HFFc6 (cell line): ENCODE data around the gene TPSG1. TPM values are rescaled to one million over a fixed set of nuclear protein-coding genes. Genes with fewer than 3 reads are reported as not detected.

Experiments
- DNase-seq: peaks from one replicate; pipeline ENCODE4 v3.0.0-alpha.2; 2018
- H3K27ac Mint-ChIP-seq: 2 replicates; pipeline ENCODE4 v1.8.0; 2020; ENCODE audit warnings: mild to moderate bottlenecking, mixed read lengths
- H3K27me3 Mint-ChIP-seq: 2 replicates; pipeline ENCODE4 v1.8.0; 2021; ENCODE audit warnings: mild to moderate bottlenecking, moderate library complexity, mixed read lengths; ENCODE audit not compliant: insufficient read depth
- H3K36me3 Mint-ChIP-seq: 2 replicates; pipeline ENCODE4 v1.8.0; 2021; ENCODE audit warnings: low read depth, mixed read lengths
- H3K4me1 Mint-ChIP-seq: 2 replicates; pipeline ENCODE4 v1.8.0; 2020; ENCODE audit warnings: low read depth, mixed read lengths
- H3K4me3 Mint-ChIP-seq: 2 replicates; pipeline ENCODE4 v1.8.0; 2020; ENCODE audit warnings: mild to moderate bottlenecking, moderate library complexity, mixed read lengths
- H3K9me3 Mint-ChIP-seq: 2 replicates; pipeline ENCODE4 v1.8.0; 2020; ENCODE audit warnings: mild to moderate bottlenecking, mixed read lengths
- total RNA-seq, 6 experiments: library from RNA; stranded (reverse); fragmentation: NEBNext Ultra II Directional; extraction: Animal tissue kit (Norgen Biotek cat#: 25700); gene quantifications; 2 replicates in 1 of 6; 3 replicates in 5 of 6; pipeline ENCODE4 v1.2.3, GENCODE V29; 2021
- TF ChIP-seq, protein P1 (sequence below): fragments of 200-600 bp; sonication (generic); IDR thresholded peaks from 2 replicates; pipeline ENCODE4 v1.5.0; 2021; ENCODE audit warnings: antibody characterized with exemption, mild to moderate bottlenecking

Gene TPSG1
- total RNA-seq, 6 experiments from 2014 or later = 0.23 TPM; not detected in 5

GRCh38 chr16:1216681-1217400 is 8.2 kb downstream of the TPSG1 start:
- H3K27ac Mint-ChIP-seq = no peak overlapping the region
- H3K9me3 Mint-ChIP-seq = no peaks in the 10 kb centered on the region
- no peaks in the 10 kb centered on the region for H3K4me1 Mint-ChIP-seq
- TF ChIP-seq, protein P1, sequence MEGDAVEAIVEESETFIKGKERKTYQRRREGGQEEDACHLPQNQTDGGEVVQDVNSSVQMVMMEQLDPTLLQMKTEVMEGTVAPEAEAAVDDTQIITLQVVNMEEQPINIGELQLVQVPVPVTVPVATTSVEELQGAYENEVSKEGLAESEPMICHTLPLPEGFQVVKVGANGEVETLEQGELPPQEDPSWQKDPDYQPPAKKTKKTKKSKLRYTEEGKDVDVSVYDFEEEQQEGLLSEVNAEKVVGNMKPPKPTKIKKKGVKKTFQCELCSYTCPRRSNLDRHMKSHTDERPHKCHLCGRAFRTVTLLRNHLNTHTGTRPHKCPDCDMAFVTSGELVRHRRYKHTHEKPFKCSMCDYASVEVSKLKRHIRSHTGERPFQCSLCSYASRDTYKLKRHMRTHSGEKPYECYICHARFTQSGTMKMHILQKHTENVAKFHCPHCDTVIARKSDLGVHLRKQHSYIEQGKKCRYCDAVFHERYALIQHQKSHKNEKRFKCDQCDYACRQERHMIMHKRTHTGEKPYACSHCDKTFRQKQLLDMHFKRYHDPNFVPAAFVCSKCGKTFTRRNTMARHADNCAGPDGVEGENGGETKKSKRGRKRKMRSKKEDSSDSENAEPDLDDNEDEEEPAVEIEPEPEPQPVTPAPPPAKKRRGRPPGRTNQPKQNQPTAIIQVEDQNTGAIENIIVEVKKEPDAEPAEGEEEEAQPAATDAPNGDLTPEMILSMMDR = no peak
- peaks cover 3% of the 10 kb centered on the region; the same call in 1 of the 2 replicates for H3K27me3 Mint-ChIP-seq
- DNase-seq = no peak
- no peak overlapping the region for H3K4me3 Mint-ChIP-seq
- H3K36me3 Mint-ChIP-seq = no peaks in the 10 kb centered on the region

DNA sequence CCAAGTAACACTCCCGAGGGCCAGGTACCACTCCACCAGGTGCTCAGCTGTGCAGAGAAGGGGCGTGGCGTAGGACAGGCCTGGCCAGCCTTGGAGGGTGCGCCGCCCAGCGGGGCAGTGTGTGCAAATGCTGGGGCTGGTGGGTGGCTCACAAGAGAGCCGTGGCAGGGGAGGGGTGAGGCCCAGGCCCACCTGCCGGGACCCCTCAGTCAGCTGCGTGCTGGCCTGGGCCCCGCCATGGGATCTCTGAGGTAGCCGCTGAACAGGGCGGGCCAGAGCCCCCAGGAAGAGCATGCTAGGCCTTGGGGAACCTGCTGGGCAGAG is 8.8 kb downstream of the TPSG1 start:
- TF ChIP-seq, protein P1 = no peak
- Mint-ChIP-seq H3K4me1 (no peaks in the 10 kb centered on the region), H3K27ac (no peak overlapping the region), H3K27me3 (peaks cover 1% of the 10 kb centered on the region; the same call in 1 of the 2 replicates), H3K4me3 (no peak overlapping the region), H3K36me3 (no peaks in the 10 kb centered on the region), H3K9me3 (no peaks in the 10 kb centered on the region)
- no peak for DNase-seq

DNA sequence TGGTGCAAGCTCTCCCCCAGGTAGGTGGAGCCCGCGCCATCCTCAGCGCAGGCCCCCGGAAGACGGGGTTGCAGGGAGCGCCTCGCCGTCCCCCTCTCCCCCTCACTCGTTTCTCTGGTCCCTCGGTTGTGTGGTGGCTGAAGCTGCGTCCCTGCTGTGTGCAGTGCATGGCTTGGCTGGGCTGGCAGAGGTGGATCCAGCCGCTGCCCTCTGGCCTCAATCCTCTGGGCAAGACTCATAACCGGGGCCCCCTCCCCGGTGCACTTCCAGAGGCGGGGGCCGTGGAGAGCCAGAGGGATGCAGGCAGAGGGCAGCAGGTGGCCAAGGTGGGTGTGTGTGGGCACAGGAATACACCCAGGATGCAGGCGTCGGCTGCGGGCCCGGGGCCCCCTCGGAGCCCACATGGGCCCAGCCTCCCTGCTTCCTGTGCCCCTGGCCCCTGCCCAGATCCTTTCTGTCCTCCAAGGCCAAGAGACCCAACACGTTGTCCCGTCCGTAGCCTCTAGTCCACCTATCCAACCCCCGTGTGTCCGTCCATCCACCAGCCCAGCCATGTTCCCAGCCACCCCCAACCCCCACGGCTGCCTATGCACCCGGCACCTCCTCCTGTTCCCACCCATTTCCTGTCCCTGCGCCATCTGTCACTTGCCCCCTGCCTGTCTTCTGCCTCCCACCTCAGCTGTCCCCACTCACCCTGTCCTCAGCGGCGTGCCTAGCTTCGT is 9.3 kb downstream of the TPSG1 start:
- Mint-ChIP-seq H3K4me3 (no peak overlapping the region), H3K36me3 (no peaks in the 10 kb centered on the region), H3K4me1 (no peaks in the 10 kb centered on the region), H3K27ac (no peak overlapping the region), H3K9me3 (no peaks in the 10 kb centered on the region), H3K27me3 (no peaks in the 10 kb centered on the region)
- TF ChIP-seq, protein P1 = no peak
- DNase-seq = no peak

DNA sequence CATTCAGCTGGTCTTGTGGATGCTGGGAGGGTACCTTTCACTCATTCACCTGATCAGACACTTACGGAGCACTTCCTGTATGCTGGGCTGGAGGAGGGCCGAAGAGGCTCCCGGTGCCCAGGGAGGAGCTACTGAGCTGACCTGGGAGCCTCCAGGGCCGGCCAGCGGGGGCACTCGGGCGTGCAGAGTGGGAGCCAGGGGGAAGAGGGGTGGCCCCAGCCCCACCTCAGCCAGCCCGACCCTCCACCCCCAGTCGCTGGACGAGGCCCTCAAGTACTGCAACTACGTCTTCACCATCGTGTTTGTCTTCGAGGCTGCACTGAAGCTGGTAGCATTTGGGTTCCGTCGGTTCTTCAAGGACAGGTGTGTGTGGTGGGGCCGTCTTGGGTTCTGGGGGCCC is 10.3 kb downstream of the TPSG1 start:
- H3K27me3 Mint-ChIP-seq = no peaks in the 10 kb centered on the region
- TF ChIP-seq, protein P1 = no peak

GRCh38 chr16:1213796-1214372 is 11.2 kb downstream of the TPSG1 start:
- TF ChIP-seq, protein P1 = no peak
- no peaks in the 10 kb centered on the region for H3K27me3 Mint-ChIP-seq
- no peak overlapping the region for H3K27ac Mint-ChIP-seq
- H3K4me1 Mint-ChIP-seq = no peaks in the 10 kb centered on the region
- H3K9me3 Mint-ChIP-seq = 0 out of 2 replicates have a peak, but pooled peaks cover 5% of the 10 kb centered on the region
- no peaks in the 10 kb centered on the region for H3K36me3 Mint-ChIP-seq
- H3K4me3 Mint-ChIP-seq = no peak overlapping the region
- no peak for DNase-seq

More for the DNA sequence above, 10.3 kb downstream of the TPSG1 start:
- Mint-ChIP-seq H3K9me3 (0 out of 2 replicates have a peak, but pooled peaks cover under 1% of the 10 kb centered on the region), H3K27ac (no peak overlapping the region), H3K4me1 (no peaks in the 10 kb centered on the region), H3K36me3 (no peaks in the 10 kb centered on the region), H3K4me3 (no peak overlapping the region)
- no peak for DNase-seq
